SJSA1 (cell line): ENCODE results near the gene CDK14. TPM values are rescaled to one million over a fixed set of nuclear protein-coding genes. Genes with fewer than 3 reads are reported as not detected.

ENCODE experiments used
- DNase-seq, 2 experiments: peaks; one replicate each; pipeline ENCODE4 v3.0.0-alpha.2; 2015 to 2020; ENCODE audit warnings: low spot score in 2 of 2, low read depth in 1 of 2
- H3K27ac ChIP-seq: fragments of 250-450 bp; sonication (Bioruptor Pico); 2 replicates; pipeline ENCODE4 v1.5.1; 2020; ENCODE audit warnings: mild to moderate bottlenecking, moderate library complexity
- H3K27me3 ChIP-seq: fragments of 250-450 bp; sonication (Bioruptor Pico); replicated peaks from 2 replicates; pipeline ENCODE4 v1.5.1; 2020; ENCODE audit warnings: mild to moderate bottlenecking, moderate library complexity
- H3K36me3 ChIP-seq: fragments of 250-450 bp; sonication (Bioruptor Pico); 2 replicates; pipeline ENCODE4 v1.5.1; 2020; ENCODE audit warnings: mild to moderate bottlenecking
- H3K4me1 ChIP-seq: fragments of 250-450 bp; sonication (Bioruptor Pico); replicated peaks from 2 replicates; pipeline ENCODE4 v1.6.1; 2021; ENCODE audit warnings: mild to moderate bottlenecking
- H3K4me3 ChIP-seq: fragments of 250-450 bp; sonication (Bioruptor Pico); 2 replicates; pipeline ENCODE4 v1.5.1; 2020; ENCODE audit warnings: mild to moderate bottlenecking
- H3K9me3 ChIP-seq: fragments of 250-450 bp; sonication (Bioruptor Pico); replicated peaks from 2 replicates; pipeline ENCODE4 v1.5.1; 2020; ENCODE audit warnings: mild to moderate bottlenecking
- total RNA-seq: library from RNA; depleted of rRNA; stranded (reverse); fragments of >200 nt; shearing (Covaris generic); gene quantifications from 2 replicates; pipeline ENCODE4 v1.2.3, GENCODE V29; 2014

The CDK14 gene
- total RNA-seq, 1 experiment from 2014 or later = 20.8 TPM

GRCh38 chr7:90661290-90662151 is 65.4 kb downstream of the CDK14 start:
- no peak for DNase-seq
- Histone ChIP-seq H3K27ac (no peak overlapping the region), H3K36me3 (no peaks in the 10 kb centered on the region), H3K4me3 (no peak overlapping the region), H3K27me3 (no peaks in the 10 kb centered on the region), H3K9me3 (0 out of 2 replicates have a peak, but pooled peaks cover 3% of the 10 kb centered on the region), H3K4me1 (no peaks in the 10 kb centered on the region)

- H3K27ac ChIP-seq = no peak overlapping the region
- H3K4me1 ChIP-seq = no peaks in the 10 kb centered on the region
- no peak for DNase-seq
- H3K9me3 ChIP-seq = 0 out of 2 replicates have a peak, but pooled peaks cover 1% of the 10 kb centered on the region
- H3K4me3 ChIP-seq = no peak overlapping the region
- H3K36me3 ChIP-seq = no peaks in the 10 kb centered on the region
- no peaks in the 10 kb centered on the region for H3K27me3 ChIP-seq
Measured at GRCh38 chr7:90663176-90663575, 67.1 kb downstream of the CDK14 start.

- H3K4me3 ChIP-seq = no peak overlapping the region
- no peaks in the 10 kb centered on the region for H3K4me1 ChIP-seq
- no peaks in the 10 kb centered on the region for H3K9me3 ChIP-seq
- no peaks in the 10 kb centered on the region for H3K27me3 ChIP-seq
- DNase-seq = no peak
- H3K36me3 ChIP-seq = no peaks in the 10 kb centered on the region
- no peak overlapping the region for H3K27ac ChIP-seq
Measured at GRCh38 chr7:90666186-90666585, 70.1 kb downstream of the CDK14 start.

GRCh38 chr7:90668992-90669391 is 72.9 kb downstream of the CDK14 start:
- DNase-seq = no peak
- Histone ChIP-seq H3K27ac (no peak overlapping the region), H3K27me3 (no peaks in the 10 kb centered on the region), H3K4me3 (no peak overlapping the region), H3K36me3 (no peaks in the 10 kb centered on the region), H3K4me1 (no peaks in the 10 kb centered on the region), H3K9me3 (no peaks in the 10 kb centered on the region)

- no peaks in the 10 kb centered on the region for H3K27me3 ChIP-seq
- no peak overlapping the region for H3K4me3 ChIP-seq
- H3K36me3 ChIP-seq = no peaks in the 10 kb centered on the region
- H3K9me3 ChIP-seq = no peaks in the 10 kb centered on the region
- no peak for DNase-seq
- H3K27ac ChIP-seq = no peak overlapping the region
- H3K4me1 ChIP-seq = no peaks in the 10 kb centered on the region
Measured at GRCh38 chr7:90669492-90669891, 73.4 kb downstream of the CDK14 start.

GRCh38 chr7:90671571-90671970 is 75.5 kb downstream of the CDK14 start:
- no peaks in the 10 kb centered on the region for H3K4me1 ChIP-seq
- no peaks in the 10 kb centered on the region for H3K9me3 ChIP-seq
- H3K36me3 ChIP-seq = no peaks in the 10 kb centered on the region
- no peak for DNase-seq
- no peak overlapping the region for H3K4me3 ChIP-seq
- no peak overlapping the region for H3K27ac ChIP-seq
- no peaks in the 10 kb centered on the region for H3K27me3 ChIP-seq

GRCh38 chr7:90672210-90672609 is 76.1 kb downstream of the CDK14 start:
- Histone ChIP-seq H3K9me3 (no peaks in the 10 kb centered on the region), H3K36me3 (no peaks in the 10 kb centered on the region), H3K4me3 (no peak overlapping the region), H3K27ac (no peak overlapping the region), H3K4me1 (no peaks in the 10 kb centered on the region), H3K27me3 (no peaks in the 10 kb centered on the region)
- DNase-seq = no peak

- Histone ChIP-seq H3K4me1 (no peaks in the 10 kb centered on the region), H3K27ac (no peak overlapping the region), H3K9me3 (no peaks in the 10 kb centered on the region), H3K27me3 (no peaks in the 10 kb centered on the region), H3K4me3 (no peak overlapping the region), H3K36me3 (no peaks in the 10 kb centered on the region)
- DNase-seq = no peak
Measured at GRCh38 chr7:90674625-90675024, 78.5 kb downstream of the CDK14 start.

GRCh38 chr7:90675982-90676381 is 79.9 kb downstream of the CDK14 start:
- no peaks in the 10 kb centered on the region for H3K9me3 ChIP-seq
- H3K4me3 ChIP-seq = no peak overlapping the region
- H3K27me3 ChIP-seq = no peaks in the 10 kb centered on the region
- H3K4me1 ChIP-seq = no peaks in the 10 kb centered on the region
- H3K36me3 ChIP-seq = no peaks in the 10 kb centered on the region
- H3K27ac ChIP-seq = no peak overlapping the region
- no peak for DNase-seq

GRCh38 chr7:90677486-90678404 is 81.6 kb downstream of the CDK14 start:
- DNase-seq = no peak
- no peaks in the 10 kb centered on the region for H3K9me3 ChIP-seq
- H3K4me1 ChIP-seq = no peaks in the 10 kb centered on the region
- H3K4me3 ChIP-seq = no peak overlapping the region
- no peaks in the 10 kb centered on the region for H3K27me3 ChIP-seq
- no peak overlapping the region for H3K27ac ChIP-seq
- no peaks in the 10 kb centered on the region for H3K36me3 ChIP-seq

- H3K4me3 ChIP-seq = no peak overlapping the region
- no peak for DNase-seq
- no peaks in the 10 kb centered on the region for H3K4me1 ChIP-seq
- no peaks in the 10 kb centered on the region for H3K9me3 ChIP-seq
- no peaks in the 10 kb centered on the region for H3K27me3 ChIP-seq
- H3K36me3 ChIP-seq = no peaks in the 10 kb centered on the region
- H3K27ac ChIP-seq = no peak overlapping the region
Measured at GRCh38 chr7:90678986-90679385, 82.9 kb downstream of the CDK14 start.

- Histone ChIP-seq H3K27ac (no peak overlapping the region), H3K9me3 (no peaks in the 10 kb centered on the region), H3K27me3 (no peaks in the 10 kb centered on the region), H3K36me3 (no peaks in the 10 kb centered on the region), H3K4me1 (no peaks in the 10 kb centered on the region), H3K4me3 (no peak overlapping the region)
- no peak for DNase-seq
Measured at GRCh38 chr7:90680484-90680883, 84.4 kb downstream of the CDK14 start.

GRCh38 chr7:90681336-90682022 is 85.4 kb downstream of the CDK14 start:
- H3K4me1 ChIP-seq = peaks cover 7% of the 10 kb centered on the region; the same call in 1 of the 2 replicates
- H3K36me3 ChIP-seq = no peaks in the 10 kb centered on the region
- no peak overlapping the region for H3K27ac ChIP-seq
- no peak overlapping the region for H3K4me3 ChIP-seq
- DNase-seq = no peak
- H3K27me3 ChIP-seq = no peaks in the 10 kb centered on the region
- no peaks in the 10 kb centered on the region for H3K9me3 ChIP-seq
